NCI-H526 treated with DMSO at 0.1 percent for 48 hours (cell line): Measurements from ENCODE around the gene NELL2.
A peak's percentile ranks its signal among the peaks of the same experiment; 100 is the strongest.
"Not testable (repeated sequence)": the region's sequence is repeated elsewhere in the genome, so short reads cannot be mapped to it uniquely, and the experiment has no call there.

Experiments used
- DNase-seq: peaks from one replicate; lab custom pipeline; 2025; lab: John Stamatoyannopoulos, UW

Gene NELL2

GRCh38 chr12:44694017-44694416 is 182.1 kb downstream of the NELL2 start:
- DNase-seq, result no peak

- no peak for DNase-seq
These were observed 186.5 kb downstream of the NELL2 start for GRCh38 chr12:44689587-44689986.

DNA sequence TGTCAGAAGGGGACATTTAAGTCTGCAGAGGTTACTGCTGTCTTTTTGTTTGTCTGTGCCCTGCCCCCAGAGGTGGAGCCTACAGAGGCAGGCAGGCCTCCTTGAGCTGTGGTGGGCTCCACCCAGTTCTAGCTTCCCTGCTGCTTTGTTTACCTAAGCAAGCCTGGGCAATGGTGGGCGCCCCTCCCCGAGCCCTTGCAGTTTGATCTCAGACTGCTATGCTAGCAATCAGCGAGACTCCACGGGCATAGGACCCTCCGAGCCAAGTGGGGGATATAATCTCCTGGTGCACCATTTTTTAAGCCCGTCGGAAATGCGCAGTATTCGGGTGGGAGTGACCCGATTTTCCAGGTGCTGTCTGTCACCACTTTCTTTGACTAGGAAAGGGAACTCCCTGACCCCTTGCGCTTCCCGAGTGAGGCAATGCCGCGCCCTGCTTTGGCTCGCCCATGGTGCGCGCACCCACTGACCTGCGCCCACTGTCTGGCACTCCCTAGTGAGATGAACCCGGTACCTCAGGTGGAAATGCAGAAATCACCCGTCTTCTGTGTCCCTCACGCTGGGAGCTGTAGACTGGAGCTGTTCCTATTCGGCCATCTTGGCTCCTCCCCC is 189.2 kb downstream of the NELL2 start:
- not testable (repeated sequence) for DNase-seq

- DNase-seq, result no peak
These were observed 198.4 kb downstream of the NELL2 start for GRCh38 chr12:44677724-44678123.

DNA sequence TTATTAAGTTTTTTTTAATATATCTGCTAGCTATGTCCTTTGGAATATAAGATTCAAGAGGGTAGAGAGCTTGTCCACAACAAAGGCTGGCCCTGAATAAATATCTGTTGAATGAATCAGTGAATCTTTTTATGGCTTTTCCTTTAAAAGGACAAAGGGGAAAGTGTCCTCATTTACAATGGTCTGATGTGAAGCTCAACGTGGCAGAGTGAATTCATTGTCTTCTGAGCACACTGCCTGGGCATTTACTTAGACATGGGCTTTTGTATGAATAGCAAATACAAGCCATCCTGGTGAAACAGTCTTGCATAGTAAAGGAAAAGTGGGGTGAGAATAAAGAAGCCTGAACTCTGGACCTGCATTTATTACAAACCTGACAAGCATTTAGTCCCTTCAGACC is 201.2 kb downstream of the NELL2 start:
- no peak for DNase-seq

- DNase-seq, result no peak
These were observed 202.3 kb downstream of the NELL2 start for GRCh38 chr12:44673811-44674210.

DNA sequence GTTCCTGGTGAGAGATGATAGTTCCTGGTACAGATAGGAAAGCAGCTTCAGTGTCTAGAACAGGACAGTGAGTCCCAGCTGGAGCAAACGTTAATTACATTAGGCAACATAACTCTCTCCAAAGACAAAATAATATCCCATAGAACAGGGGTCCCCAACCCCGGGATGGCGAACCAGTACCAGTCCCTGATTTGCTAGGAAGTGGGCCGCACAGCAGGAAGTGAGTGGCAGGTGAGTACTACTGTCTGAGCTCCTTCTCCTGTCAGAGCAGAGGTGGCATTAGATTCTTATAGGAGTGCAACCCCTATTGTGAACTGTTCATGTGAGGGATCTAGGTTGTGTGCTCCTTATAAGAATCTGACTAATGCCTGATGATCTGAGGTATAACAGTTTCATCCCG is 204.1 kb downstream of the NELL2 start:
- DNase-seq, result no peak

- DNase-seq, result no peak
These were observed 207.7 kb downstream of the NELL2 start for GRCh38 chr12:44668443-44668842.

DNA sequence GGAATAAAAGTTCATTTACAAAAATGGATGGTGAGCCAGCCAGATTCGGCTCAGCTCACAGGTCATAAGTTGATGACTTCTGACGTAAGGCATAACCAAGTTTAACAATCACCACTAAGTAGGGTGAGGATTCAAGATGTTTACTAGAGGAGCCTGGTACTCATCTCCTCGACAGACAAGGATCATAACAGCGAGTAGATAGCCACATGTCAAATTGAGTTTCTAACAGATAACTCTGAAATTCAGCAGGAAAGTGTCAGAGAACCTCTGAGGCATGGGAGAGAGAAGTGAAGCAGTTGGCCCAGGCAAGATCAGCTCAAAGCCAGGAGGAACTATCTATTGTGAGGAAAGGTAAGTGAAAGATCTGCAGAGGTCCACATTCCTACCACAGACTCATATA is 208.7 kb downstream of the NELL2 start:
- no peak for DNase-seq

GRCh38 chr12:44663291-44663690 is 212.8 kb downstream of the NELL2 start:
- DNase-seq, result no peak

DNA sequence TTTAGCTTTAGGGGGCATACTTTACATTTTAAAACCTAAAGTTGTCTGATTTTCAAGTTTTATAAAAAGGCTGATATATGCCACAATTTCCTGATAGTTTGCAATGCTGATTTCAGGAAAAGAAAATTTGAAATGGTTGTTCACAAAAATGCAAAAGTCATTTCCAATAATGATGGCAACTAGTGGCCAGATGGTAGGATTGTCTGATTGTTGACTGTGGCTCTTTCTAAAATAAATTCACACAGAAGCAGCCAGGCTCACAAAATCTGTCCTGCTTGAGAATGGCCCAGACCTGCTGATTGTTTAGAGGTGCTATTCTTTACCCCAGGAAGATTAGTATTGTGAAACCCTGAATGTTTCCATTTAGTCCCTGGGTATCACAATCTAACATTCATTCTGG is 220.3 kb downstream of the NELL2 start:
- DNase-seq, result no peak

DNA sequence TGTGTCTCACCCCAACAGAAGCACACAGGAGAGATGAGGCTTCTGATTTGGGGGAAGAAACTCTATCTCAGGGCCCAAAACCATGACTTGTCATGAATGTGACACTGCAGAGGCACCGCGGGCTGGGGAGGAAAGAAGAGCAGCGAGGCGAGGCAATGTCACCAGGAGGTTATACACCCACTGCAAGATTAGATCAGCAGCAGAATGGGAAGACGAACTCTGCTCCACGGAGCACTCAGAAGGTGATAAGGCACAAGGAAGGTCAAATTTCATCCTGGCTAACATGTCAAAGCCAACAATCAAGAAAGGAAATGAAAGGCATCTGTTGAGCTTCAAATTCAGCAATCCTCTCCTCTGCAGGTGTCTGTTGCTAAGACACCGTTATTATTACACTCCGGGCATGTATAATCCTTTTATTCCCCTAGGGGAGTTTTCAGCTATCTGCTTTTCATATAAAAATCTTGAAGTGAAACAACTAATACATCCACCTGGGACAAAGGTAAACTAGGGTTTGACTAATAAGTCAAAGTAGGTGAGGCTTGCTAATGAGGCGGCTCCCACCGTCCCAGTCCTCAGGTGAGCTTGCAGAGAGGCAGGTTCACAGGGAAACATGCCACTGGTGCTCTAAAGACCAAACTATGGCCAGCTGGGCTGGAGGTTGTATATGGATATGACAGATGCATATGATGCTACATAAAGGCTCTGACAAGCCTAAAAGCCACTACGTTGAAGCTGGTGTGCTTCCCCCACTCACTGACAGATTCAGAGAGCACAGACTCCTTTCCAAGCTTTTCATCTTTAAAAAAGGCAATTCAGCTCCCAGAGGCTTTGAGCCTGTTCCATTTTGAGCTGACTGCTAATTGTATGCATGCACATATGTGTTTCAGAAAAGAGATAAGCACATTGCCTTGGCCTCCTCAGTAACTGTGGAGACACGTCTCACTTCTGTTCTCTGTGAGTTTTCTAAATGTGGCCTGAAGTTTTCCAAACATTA is 221.2 kb downstream of the NELL2 start:
- peak; percentile 68 for DNase-seq

GRCh38 chr12:44653861-44654527 is 222.1 kb downstream of the NELL2 start:
- no peak for DNase-seq

DNA sequence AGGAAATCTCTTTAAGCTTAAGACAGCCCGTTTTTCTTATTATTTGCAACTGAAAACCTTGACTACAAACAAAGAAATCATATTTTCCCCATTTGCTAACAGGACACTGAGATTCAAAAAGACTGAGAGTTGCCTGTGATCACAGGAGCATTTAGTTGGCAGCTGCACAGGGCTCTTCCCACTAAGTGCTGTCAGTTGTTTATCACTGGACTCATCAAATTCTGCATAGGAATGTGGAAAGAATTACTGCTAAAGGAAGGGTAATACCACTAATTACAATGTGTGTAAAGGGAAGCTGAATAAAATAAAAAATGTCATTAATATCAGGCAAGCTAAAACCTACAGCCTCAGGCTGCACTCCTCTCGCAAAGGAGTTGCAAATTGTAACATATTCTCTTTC is 226.4 kb downstream of the NELL2 start:
- no peak for DNase-seq

DNA sequence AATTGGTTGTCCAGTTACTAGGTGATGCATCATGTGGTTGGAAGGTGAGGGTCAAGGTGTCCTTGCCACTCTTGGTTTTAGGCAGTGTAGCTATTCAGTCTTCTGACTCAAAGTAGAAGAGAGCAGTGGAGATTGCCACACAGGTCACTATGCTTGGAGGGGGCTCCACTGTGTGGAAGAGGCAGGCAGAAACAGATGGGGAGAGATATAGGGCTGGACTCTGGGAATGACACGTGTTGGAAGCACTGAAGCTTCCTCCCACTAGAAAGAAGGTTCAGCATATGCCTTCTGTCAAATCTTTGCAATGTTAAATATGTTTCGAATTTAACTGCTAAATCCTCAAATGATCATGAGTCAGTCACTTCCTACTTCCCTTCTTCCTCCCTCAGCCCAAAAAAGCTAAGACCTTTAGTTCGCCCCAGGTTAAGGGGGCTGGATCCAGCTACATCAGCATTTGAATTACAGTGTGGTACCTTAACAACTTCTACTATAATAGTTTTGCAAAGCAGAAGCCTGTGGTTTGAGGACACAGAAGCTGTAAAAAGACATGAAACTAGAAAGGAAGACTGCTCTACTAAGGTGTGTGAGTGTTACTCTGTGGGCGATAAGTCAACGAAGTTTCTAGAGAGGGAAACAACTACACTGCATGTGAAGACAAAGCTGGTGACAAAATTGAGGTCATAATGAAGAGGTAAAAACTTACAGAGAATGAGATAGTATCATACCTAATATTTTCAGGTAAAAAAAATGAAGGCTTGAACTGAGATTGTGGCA is 228.0 kb downstream of the NELL2 start:
- DNase-seq, result no peak

DNA sequence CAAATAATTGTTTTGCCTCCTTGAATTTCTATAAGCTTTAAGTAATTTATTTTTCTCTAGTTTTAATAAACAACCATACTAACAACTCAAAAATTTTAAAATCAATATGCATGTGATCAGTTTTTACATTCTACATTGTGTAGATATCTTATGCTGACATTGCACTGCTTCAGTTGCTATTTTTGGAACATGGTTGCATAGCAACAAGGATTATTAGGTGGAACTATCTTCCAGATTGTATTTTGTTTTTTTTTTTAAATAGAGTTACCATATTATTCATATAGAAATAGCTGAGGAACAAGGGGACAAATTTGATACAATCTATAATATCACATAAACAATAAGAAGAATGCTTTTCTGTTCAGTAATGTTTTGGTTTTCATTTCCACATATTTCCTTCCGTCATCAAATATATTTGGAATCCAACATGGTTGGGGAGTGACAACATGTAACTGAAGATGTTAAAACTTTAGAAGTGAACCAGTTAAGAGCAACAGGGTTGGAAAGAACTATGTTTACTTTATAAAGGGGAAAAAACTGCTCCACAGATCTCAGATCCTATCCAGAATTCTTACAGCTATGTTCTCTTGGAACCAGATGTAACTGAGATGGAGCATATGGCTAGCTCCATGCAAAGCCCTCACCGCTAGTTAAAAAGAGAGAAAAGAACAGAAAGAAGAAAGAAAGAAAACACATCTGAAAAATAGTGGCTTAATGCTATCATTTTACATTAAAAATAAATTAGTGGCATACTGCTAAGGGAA is 235.5 kb downstream of the NELL2 start:
- no peak for DNase-seq

DNA sequence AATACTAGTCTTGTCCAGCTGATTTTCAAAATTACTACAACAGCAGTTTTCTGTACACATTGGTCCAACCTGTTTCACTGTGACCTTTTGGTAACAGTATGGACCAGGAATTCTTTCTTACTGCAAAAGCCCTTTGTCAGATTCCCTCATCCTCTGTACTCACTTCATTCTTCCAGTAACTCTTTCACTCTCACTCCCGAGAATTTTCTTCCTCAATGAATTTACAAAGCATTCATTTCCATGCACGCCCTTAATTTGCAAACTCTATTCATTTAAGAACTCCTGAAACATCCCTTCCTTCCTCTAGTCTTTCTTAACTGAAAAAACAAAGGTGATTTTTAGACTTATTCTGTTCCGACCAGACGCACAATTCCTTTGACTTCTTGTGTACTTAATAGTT is 238.2 kb downstream of the NELL2 start:
- DNase-seq, result no peak

GRCh38 chr12:44628180-44628579 is 247.9 kb downstream of the NELL2 start:
- no peak for DNase-seq

- DNase-seq, result no peak
These were observed 248.5 kb downstream of the NELL2 start for GRCh38 chr12:44627387-44628166.

- DNase-seq, result peak; percentile 2
These were observed 249.2 kb downstream of the NELL2 start for GRCh38 chr12:44626883-44627282.

DNA sequence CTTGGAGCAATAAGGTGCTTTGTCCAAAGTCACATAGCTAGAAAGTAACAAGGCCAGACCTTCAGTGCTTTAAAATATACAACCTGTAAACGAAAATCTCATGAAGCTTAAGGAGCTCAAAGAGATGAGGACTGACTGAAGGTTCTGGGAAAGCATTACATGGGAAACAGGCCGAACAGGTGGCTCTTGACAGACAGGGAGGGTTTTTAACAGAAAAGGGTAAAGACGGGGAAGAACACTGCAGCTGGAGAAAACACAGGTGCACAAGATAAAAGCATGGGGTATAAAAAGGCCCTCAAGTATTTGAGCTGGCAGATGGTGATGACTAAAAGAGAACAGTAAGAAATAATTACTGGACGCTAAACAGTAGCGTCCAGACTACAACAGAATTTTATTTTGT is 257.2 kb downstream of the NELL2 start:
- no peak for DNase-seq
